Measurements from ENCODE around the gene GNAI1. TPM values are rescaled to one million over a fixed set of nuclear protein-coding genes. Genes with fewer than 3 reads are reported as not detected.

Gene GNAI1
- total and polyA plus RNA-seq, 2 donors (not counting 1 experiment from before 2014, with no cell fraction given), result not detected

GRCh38 chr7:80225361-80225760 lies 90.7 kb downstream of the GNAI1 start:
- H3K27me3 ChIP-seq (replicated peaks in 1 of 4; ENCODE audit: control extremely low read depth in 1 of 4, control insufficient read depth in 3 of 4, insufficient read depth in 4 of 4, low read length in 3 of 4), result no peaks in the 10 kb centered on the region
- no peaks in the 10 kb centered on the region for H3K36me3 ChIP-seq (replicated peaks in 1 of 2; ENCODE audit: control extremely low read depth in 1 of 2, control insufficient read depth in 1 of 2, extremely low read depth in 1 of 2, insufficient read depth in 2 of 2, low read length in 1 of 2)
- ChIA-PET CTCF (no interaction called here), POLR2A (no interaction called here)
- ATAC-seq (ENCODE audit: low read depth), result no peak
- H3K4me2 ChIP-seq (replicated peaks; ENCODE audit: low read depth, low read length, poor library complexity, severe bottlenecking), result no peak overlapping the region
- H3K79me2 ChIP-seq (ENCODE audit: control insufficient read depth, insufficient read depth, low read length), result no peaks in the 10 kb centered on the region
- Mint-ChIP-seq H3K4me1 (no peaks in the 10 kb centered on the region), H3K27ac (no peak overlapping the region), H3K27me3 (no peaks in the 10 kb centered on the region), H3K4me3 (no peak overlapping the region), H3K9me3 (ENCODE audit: insufficient read depth) (no peaks in the 10 kb centered on the region)
- no peaks in the 10 kb centered on the region for H4K20me1 ChIP-seq (ENCODE audit: control insufficient read depth, insufficient read depth, low read length, poor library complexity, severe bottlenecking)
- H3K9me3 ChIP-seq (ENCODE audit: control extremely low read depth in 1 of 3, control insufficient read depth in 2 of 3, insufficient read depth in 1 of 3, low read length in 2 of 3), result no peaks in the 10 kb centered on the region
- H3K4me1 ChIP-seq (ENCODE audit: control insufficient read depth in 2 of 2, insufficient read depth in 2 of 2, low read length in 2 of 2), result no peaks in the 10 kb centered on the region
- intact Hi-C loops (cut with micrococcal nuclease), result no loop called here
- TF ChIP-seq CTCF (IDR thresholded peaks at IDR 0.05), result no peak
- no peak for TF ChIP-seq EZH2 (IDR thresholded peaks at IDR 0.05; ENCODE audit: borderline replicate concordance, insufficient read depth, low read depth, low read length, poor library complexity, severe bottlenecking)
- no peak overlapping the region for H3K27ac ChIP-seq (ENCODE audit: low read length in 2 of 2)
- no peak overlapping the region for H3K4me3 ChIP-seq (ENCODE audit: control extremely low read depth in 1 of 5, extremely low read depth in 1 of 5, insufficient read depth in 1 of 5, low read depth in 2 of 5, low read length in 4 of 5)
- DNase-seq, result no peak
- H3K9ac ChIP-seq (ENCODE audit: low read length), result no peak overlapping the region
- no peak overlapping the region for H2AFZ ChIP-seq (ENCODE audit: insufficient read depth, low read depth, low read length, poor library complexity, severe bottlenecking)

- H3K27me3 ChIP-seq (replicated peaks in 1 of 4; ENCODE audit: control extremely low read depth in 1 of 4, control insufficient read depth in 3 of 4, insufficient read depth in 4 of 4, low read length in 3 of 4), result no peaks in the 10 kb centered on the region
- ChIA-PET POLR2A (no interaction called here), CTCF (interaction anchor here (0.6 to 0.7 kb wide), 2 partner anchors 15 to 685 kb away, joined by 3 to 4 read pairs; no protein-coding TSS in a partner anchor)
- WGBS (ENCODE audit: insufficient coverage), result no CpG with 5 or more reads among the region's 4 CpGs
- Mint-ChIP-seq H3K4me3 (no peak overlapping the region), H3K9me3 (ENCODE audit: insufficient read depth) (no peaks in the 10 kb centered on the region), H3K27me3 (no peaks in the 10 kb centered on the region), H3K4me1 (no peaks in the 10 kb centered on the region), H3K27ac (no peak overlapping the region)
- H3K9me3 ChIP-seq (ENCODE audit: control extremely low read depth in 1 of 3, control insufficient read depth in 2 of 3, insufficient read depth in 1 of 3, low read length in 2 of 3), result no peaks in the 10 kb centered on the region
- intact Hi-C loops (cut with micrococcal nuclease), result no loop called here
- H3K4me2 ChIP-seq (replicated peaks; ENCODE audit: low read depth, low read length, poor library complexity, severe bottlenecking), result no peak overlapping the region
- DNase-seq, result no peak
- ATAC-seq (ENCODE audit: low read depth), result no peak
- H3K27ac ChIP-seq (ENCODE audit: low read length in 2 of 2), result no peak overlapping the region
- no peaks in the 10 kb centered on the region for H3K36me3 ChIP-seq (replicated peaks in 1 of 2; ENCODE audit: control extremely low read depth in 1 of 2, control insufficient read depth in 1 of 2, extremely low read depth in 1 of 2, insufficient read depth in 2 of 2, low read length in 1 of 2)
- H3K4me1 ChIP-seq (ENCODE audit: control insufficient read depth in 2 of 2, insufficient read depth in 2 of 2, low read length in 2 of 2), result no peaks in the 10 kb centered on the region
- H3K79me2 ChIP-seq (ENCODE audit: control insufficient read depth, insufficient read depth, low read length), result no peaks in the 10 kb centered on the region
- no peak overlapping the region for H3K9ac ChIP-seq (ENCODE audit: low read length)
- no peaks in the 10 kb centered on the region for H4K20me1 ChIP-seq (ENCODE audit: control insufficient read depth, insufficient read depth, low read length, poor library complexity, severe bottlenecking)
- no peak overlapping the region for H2AFZ ChIP-seq (ENCODE audit: insufficient read depth, low read depth, low read length, poor library complexity, severe bottlenecking)
- H3K4me3 ChIP-seq (ENCODE audit: control extremely low read depth in 1 of 5, extremely low read depth in 1 of 5, insufficient read depth in 1 of 5, low read depth in 2 of 5, low read length in 4 of 5), result no peak overlapping the region
- TF ChIP-seq CTCF (IDR thresholded peaks at IDR 0.05) (no peak), EZH2 (IDR thresholded peaks at IDR 0.05; ENCODE audit: borderline replicate concordance, insufficient read depth, low read depth, low read length, poor library complexity, severe bottlenecking) (no peak)
Measured at GRCh38 chr7:80226629-80227028, 92.0 kb downstream of the GNAI1 start.

Measured in B cell (primary cell).